ENCODE results near the gene JHY. TPM values are rescaled to one million over a fixed set of nuclear protein-coding genes. Genes with fewer than 3 reads are reported as not detected.

The JHY gene
- total RNA-seq, 3 donors from 2014 or later (not counting 1 experiment from before 2014, with no cell fraction given), result 0.88 to 1.5 (median 1.2) TPM

- H3K36me3 ChIP-seq (ENCODE audit: control insufficient read depth, insufficient read depth, low read length), result no peaks in the 10 kb centered on the region
- H3K27me3 ChIP-seq (ENCODE audit: control insufficient read depth, insufficient read depth, low read length), result no peaks in the 10 kb centered on the region
- peak overlapping the region; percentile 31 for H3K27ac ChIP-seq (ENCODE audit: low read length)
- ATAC-seq, result no peak
- Mint-ChIP-seq H3K36me3 (no peaks in the 10 kb centered on the region), H3K9me3 (peaks cover 0 to 5% of the 10 kb centered on the region in 2 donors), H3K4me3 (peak overlapping the region; percentile 72), H3K27me3 (ENCODE audit: low read depth in 2 of 2) (no peaks in the 10 kb centered on the region), H3K4me1 (peaks cover 42 to 53% of the 10 kb centered on the region in 2 donors), H3K27ac (peak overlapping the region; percentile 12 to 85)
- no peaks in the 10 kb centered on the region for H3K9me3 ChIP-seq (ENCODE audit: control insufficient read depth, insufficient read depth, low read length)
- DNase-seq, result no peak
- WGBS (ENCODE audit: insufficient coverage), result 78% methylated on average over 3 of the region's 4 CpGs
- H3K4me1 ChIP-seq (ENCODE audit: control insufficient read depth, insufficient read depth, low read length), result peaks cover 43% of the 10 kb centered on the region
- intact Hi-C loops (cut with micrococcal nuclease), result loop anchor here (1.0 kb wide), 1 partner anchor 13 kb away; no protein-coding TSS in a partner anchor
- no peak overlapping the region for H3K4me3 ChIP-seq (ENCODE audit: low read length)
- TF ChIP-seq CTCF (IDR thresholded peaks at IDR 0.05), result no peak
Measured at GRCh38 chr11:122837528-122838346, 44.8 kb upstream of the JHY start.

GRCh38 chr11:122843281-122844141, 39.0 kb upstream of the JHY start:
- H3K27me3 ChIP-seq (ENCODE audit: control insufficient read depth, insufficient read depth, low read length), result no peaks in the 10 kb centered on the region
- no peaks in the 10 kb centered on the region for H3K9me3 Mint-ChIP-seq
- peak; percentile 39 to 84 for DNase-seq
- peak overlapping the region; percentile 80 to 93 for H3K27ac Mint-ChIP-seq
- intact Hi-C loops (cut with micrococcal nuclease), result loop anchor here (1.0 kb wide), 1 partner anchor 11 kb away; no protein-coding TSS in a partner anchor
- WGBS (ENCODE audit: insufficient coverage), result 2% methylated on average over 8 of the region's 10 CpGs
- peaks cover 64% of the 10 kb centered on the region for H3K4me1 ChIP-seq (ENCODE audit: control insufficient read depth, insufficient read depth, low read length)
- TF ChIP-seq CTCF (IDR thresholded peaks at IDR 0.05), result no peak
- no peaks in the 10 kb centered on the region for H3K27me3 Mint-ChIP-seq (ENCODE audit: low read depth in 2 of 2)
- peak overlapping the region; percentile 82 for H3K27ac ChIP-seq (ENCODE audit: low read length)
- H3K36me3 Mint-ChIP-seq, result no peaks in the 10 kb centered on the region
- H3K4me1 Mint-ChIP-seq, result peaks cover 65 to 71% of the 10 kb centered on the region in 2 donors
- no peaks in the 10 kb centered on the region for H3K9me3 ChIP-seq (ENCODE audit: control insufficient read depth, insufficient read depth, low read length)
- H3K36me3 ChIP-seq (ENCODE audit: control insufficient read depth, insufficient read depth, low read length), result no peaks in the 10 kb centered on the region
- H3K4me3 ChIP-seq (ENCODE audit: low read length), result peak overlapping the region; percentile 3
- H3K4me3 Mint-ChIP-seq, result peak overlapping the region; percentile 84
- peak; percentile 79 to 88 (median 88) for ATAC-seq

GRCh38 chr11:122847466-122847865, 35.1 kb upstream of the JHY start:
- Histone ChIP-seq H3K27ac (ENCODE audit: low read length) (peak overlapping the region; percentile 8), H3K4me1 (ENCODE audit: control insufficient read depth, insufficient read depth, low read length) (peaks cover 80% of the 10 kb centered on the region), H3K27me3 (ENCODE audit: control insufficient read depth, insufficient read depth, low read length) (no peaks in the 10 kb centered on the region), H3K4me3 (ENCODE audit: low read length) (no peak overlapping the region), H3K9me3 (ENCODE audit: control insufficient read depth, insufficient read depth, low read length) (no peaks in the 10 kb centered on the region), H3K36me3 (ENCODE audit: control insufficient read depth, insufficient read depth, low read length) (peaks cover 6% of the 10 kb centered on the region)
- no peak for DNase-seq
- no peak for ATAC-seq
- Mint-ChIP-seq H3K36me3 (no peaks in the 10 kb centered on the region), H3K27me3 (ENCODE audit: low read depth in 2 of 2) (no peaks in the 10 kb centered on the region), H3K27ac (peak overlapping the region; percentile 25 to 42), H3K4me3 (no peak overlapping the region), H3K4me1 (peaks cover 78 to 93% of the 10 kb centered on the region in 2 donors), H3K9me3 (no peaks in the 10 kb centered on the region)
- no peak for TF ChIP-seq CTCF (IDR thresholded peaks at IDR 0.05)
- intact Hi-C loops (cut with micrococcal nuclease), result no loop called here
- WGBS (ENCODE audit: insufficient coverage), result 3% methylated on average over 1 of the region's 1 CpG
